OCI-LY1 (cell line): ENCODE results near the gene ETV2.
"Not testable (repeated sequence)": the region's sequence is repeated elsewhere in the genome, so short reads cannot be mapped to it uniquely, and the experiment has no call there.

ENCODE experiments used
- H2AFZ ChIP-seq: fragments of 200-600 bp; sonication (generic), shearing (Covaris generic); 2 replicates; pipeline ENCODE4 v1.6.0; 2014; ENCODE audit warnings: antibody characterized with exemption, mild to moderate bottlenecking, low read length
- H3F3A ChIP-seq: fragments of 200-600 bp; sonication (generic), shearing (Covaris generic); 2 replicates; pipeline ENCODE4 v1.6.0; 2014; ENCODE audit warnings: mild to moderate bottlenecking, antibody characterized with exemption, low read length, moderate library complexity; ENCODE audit not compliant: insufficient read depth
- H3K27ac ChIP-seq: fragments of 200-600 bp; sonication (generic); 2 replicates; pipeline ENCODE4 v1.5.1; 2014; ENCODE audit warnings: low read length, mixed run types, mild to moderate bottlenecking, low read depth; ENCODE audit not compliant: poor library complexity, severe bottlenecking
- H3K27me3 ChIP-seq: fragments of 200-600 bp; sonication (generic); 2 replicates; pipeline ENCODE4 v1.6.0; 2014; ENCODE audit warnings: antibody characterized with exemption, mild to moderate bottlenecking, low read length, moderate library complexity; ENCODE audit not compliant: insufficient read depth
- H3K36me3 ChIP-seq: fragments of 200-600 bp; sonication (generic); 2 replicates; pipeline ENCODE4 v1.6.1; 2014; ENCODE audit warnings: mild to moderate bottlenecking, antibody characterized with exemption, low read length, moderate library complexity, mixed read lengths; ENCODE audit not compliant: insufficient read depth
- H3K4me1 ChIP-seq: fragments of 200-600 bp; sonication (generic); 2 replicates; pipeline ENCODE4 v1.5.1; 2014; ENCODE audit warnings: mild to moderate bottlenecking, low read length, moderate library complexity; ENCODE audit not compliant: insufficient read depth, severe bottlenecking
- H3K4me2 ChIP-seq: fragments of 200-600 bp; sonication (generic), shearing (Covaris generic); 2 replicates; pipeline ENCODE4 v1.6.1; 2014; ENCODE audit warnings: low read length
- H3K4me3 ChIP-seq: fragments of 200-600 bp; sonication (generic); 2 replicates; pipeline ENCODE4 v1.5.1; 2014; ENCODE audit warnings: low read length, low read depth, mild to moderate bottlenecking, mixed read lengths; ENCODE audit not compliant: poor library complexity, severe bottlenecking
- H3K79me2 ChIP-seq: fragments of 200-600 bp; shearing (Covaris generic); 2 replicates; pipeline ENCODE4 v1.6.1; 2016; ENCODE audit warnings: mixed run types, low read length, mixed read lengths; ENCODE audit not compliant: insufficient read depth
- H3K9ac ChIP-seq: fragments of 200-600 bp; sonication (generic), shearing (Covaris generic); 2 replicates; pipeline ENCODE4 v1.6.1; 2014; ENCODE audit warnings: mild to moderate bottlenecking, low read length, mixed read lengths
- H3K9me2 ChIP-seq: fragments of 200-600 bp; sonication (generic), shearing (Covaris generic); 2 replicates; pipeline ENCODE4 v1.6.1; 2014; ENCODE audit warnings: low read depth, mild to moderate bottlenecking, low read length, mixed read lengths
- H3K9me3 ChIP-seq: fragments of 200-600 bp; shearing (Covaris generic); 2 replicates; pipeline ENCODE4 v1.6.1; 2014; ENCODE audit warnings: low read length, mixed read lengths
- H4K20me1 ChIP-seq: fragments of 200-600 bp; sonication (generic), shearing (Covaris generic); 2 replicates; pipeline ENCODE4 v1.6.0; 2016; ENCODE audit warnings: mild to moderate bottlenecking, low read length; ENCODE audit not compliant: insufficient read depth
- EZH2 ChIP-seq: fragments of 200-600 bp; sonication (generic), shearing (Covaris generic); IDR thresholded peaks from 2 replicates; pipeline ENCODE4 v1.8.0; 2017; ENCODE audit warnings: borderline replicate concordance, mixed run types, mild to moderate bottlenecking, antibody characterized with exemption, low read length, moderate library complexity, mixed read lengths
- TF ChIP-seq, protein P1 (sequence below): fragments of 200-600 bp; sonication (generic), shearing (Covaris generic); IDR thresholded peaks from 2 replicates; pipeline ENCODE4 v1.5.1; 2017; ENCODE audit warnings: mild to moderate bottlenecking, antibody characterized with exemption, low read length, moderate library complexity, mixed read lengths

The ETV2 gene

GRCh38 chr19:35596366-35596999 is 45.1 kb upstream of the ETV2 start:
- Histone ChIP-seq H3K9me2 (no peaks in the 10 kb centered on the region), H4K20me1 (no peaks in the 10 kb centered on the region), H3K27me3 (no peaks in the 10 kb centered on the region), H3K36me3 (no peaks in the 10 kb centered on the region), H3K4me2 (no peak overlapping the region), H3F3A (no peaks in the 10 kb centered on the region), H2AFZ (no peak overlapping the region), H3K4me3 (no peak overlapping the region), H3K79me2 (no peaks in the 10 kb centered on the region), H3K27ac (no peak overlapping the region), H3K4me1 (no peaks in the 10 kb centered on the region), H3K9ac (no peak overlapping the region), H3K9me3 (no peaks in the 10 kb centered on the region)
- TF ChIP-seq EZH2: no peak
- TF ChIP-seq, protein P1, sequence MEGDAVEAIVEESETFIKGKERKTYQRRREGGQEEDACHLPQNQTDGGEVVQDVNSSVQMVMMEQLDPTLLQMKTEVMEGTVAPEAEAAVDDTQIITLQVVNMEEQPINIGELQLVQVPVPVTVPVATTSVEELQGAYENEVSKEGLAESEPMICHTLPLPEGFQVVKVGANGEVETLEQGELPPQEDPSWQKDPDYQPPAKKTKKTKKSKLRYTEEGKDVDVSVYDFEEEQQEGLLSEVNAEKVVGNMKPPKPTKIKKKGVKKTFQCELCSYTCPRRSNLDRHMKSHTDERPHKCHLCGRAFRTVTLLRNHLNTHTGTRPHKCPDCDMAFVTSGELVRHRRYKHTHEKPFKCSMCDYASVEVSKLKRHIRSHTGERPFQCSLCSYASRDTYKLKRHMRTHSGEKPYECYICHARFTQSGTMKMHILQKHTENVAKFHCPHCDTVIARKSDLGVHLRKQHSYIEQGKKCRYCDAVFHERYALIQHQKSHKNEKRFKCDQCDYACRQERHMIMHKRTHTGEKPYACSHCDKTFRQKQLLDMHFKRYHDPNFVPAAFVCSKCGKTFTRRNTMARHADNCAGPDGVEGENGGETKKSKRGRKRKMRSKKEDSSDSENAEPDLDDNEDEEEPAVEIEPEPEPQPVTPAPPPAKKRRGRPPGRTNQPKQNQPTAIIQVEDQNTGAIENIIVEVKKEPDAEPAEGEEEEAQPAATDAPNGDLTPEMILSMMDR: no peak

GRCh38 chr19:35601971-35602370 is 39.6 kb upstream of the ETV2 start:
- H3K9me2 ChIP-seq: no peaks in the 10 kb centered on the region
- H3K4me3 ChIP-seq: no peak overlapping the region
- H3K9me3 ChIP-seq: no peaks in the 10 kb centered on the region
- H3K36me3 ChIP-seq: no peaks in the 10 kb centered on the region
- H3K4me2 ChIP-seq: no peak overlapping the region
- H2AFZ ChIP-seq: no peak overlapping the region
- H3K79me2 ChIP-seq: no peaks in the 10 kb centered on the region
- H3K27me3 ChIP-seq: no peaks in the 10 kb centered on the region
- H3K9ac ChIP-seq: no peak overlapping the region
- H3F3A ChIP-seq: no peaks in the 10 kb centered on the region
- H3K4me1 ChIP-seq: no peaks in the 10 kb centered on the region
- no peak overlapping the region for H3K27ac ChIP-seq
- TF ChIP-seq, protein P1: no peak
- no peak for TF ChIP-seq EZH2
- H4K20me1 ChIP-seq: no peaks in the 10 kb centered on the region

GRCh38 chr19:35604436-35604835 is 37.1 kb upstream of the ETV2 start:
- not testable (repeated sequence) for H3K9me3 ChIP-seq, H2AFZ ChIP-seq, H4K20me1 ChIP-seq, H3K27me3 ChIP-seq, H3K79me2 ChIP-seq, H3F3A ChIP-seq, H3K27ac ChIP-seq, H3K4me3 ChIP-seq, H3K4me1 ChIP-seq, H3K4me2 ChIP-seq, H3K36me3 ChIP-seq, H3K9ac ChIP-seq, H3K9me2 ChIP-seq

GRCh38 chr19:35607170-35607569 is 34.4 kb upstream of the ETV2 start:
- H3K9me2 ChIP-seq, H3K27ac ChIP-seq, H4K20me1 ChIP-seq, H3K4me3 ChIP-seq, H3F3A ChIP-seq, H3K27me3 ChIP-seq, H3K9me3 ChIP-seq, H3K4me2 ChIP-seq, H3K9ac ChIP-seq, H2AFZ ChIP-seq, H3K36me3 ChIP-seq, H3K79me2 ChIP-seq: not testable (repeated sequence)
- H3K4me1 ChIP-seq: peaks cover 22% of the 10 kb centered on the region
